Endothelial cell of umbilical vein (primary cell): ENCODE data around the gene NRXN3. TPM values are rescaled to one million over a fixed set of nuclear protein-coding genes. Genes with fewer than 3 reads are reported as not detected.

Experiments used
- BruUV-seq: library from RNA; stranded (reverse); fragments of 400-500 nt; replicated peaks from 2 replicates; lab custom pipeline; 2021; lab: Mats Ljungman, UMichigan
- CTCF ChIA-PET: fragments of 300-600, 350-600 bp; sonication (Branson Sonifier 250); formaldehyde crosslinking; loops from one replicate; lab custom pipeline; 2021; ENCODE audit warnings: antibody characterized with exemption, inconsistent platforms; lab: Charles Lee
- POLR2A ChIA-PET: fragments of 300-600, 350-600 bp; sonication (Branson Sonifier 250); formaldehyde crosslinking; loops from one replicate; lab custom pipeline; 2021; ENCODE audit warnings: antibody characterized with exemption, inconsistent platforms; lab: Charles Lee
- DNase-seq: peaks from one replicate; pipeline ENCODE4 v3.0.0-alpha.2; 2011; ENCODE audit warnings: low read depth, low spot score
- FAIRE-seq: peaks from 2 replicates; lab custom pipeline; 2011; peaks lifted over from hg19 to GRCh38; lab: Jason Lieb, UNC
- H2AFZ ChIP-seq: 2 replicates; pipeline ENCODE4 v1.6.0; 2012; ENCODE audit warnings: low read depth, low read length, control low read depth, inconsistent platforms
- H3K27ac ChIP-seq: 2 replicates; pipeline ENCODE4 v1.5.1; 2011; ENCODE audit warnings: low read depth, mild to moderate bottlenecking, control low read depth, low read length, moderate library complexity; ENCODE audit not compliant: insufficient read depth
- H3K27me3 ChIP-seq, 2 experiments: 2 replicates each; pipeline versions ENCODE4 v1.6.0 to v1.6.1; 2011; ENCODE audit warnings: low read length in 2 of 2, mixed read lengths in 1 of 2; ENCODE audit not compliant: control insufficient read depth in 2 of 2, insufficient read depth in 2 of 2
- H3K36me3 ChIP-seq, 2 experiments: 2 replicates in 1 of 2; 3 replicates in 1 of 2; pipeline ENCODE4 v1.5.1; 2011; ENCODE audit warnings: low read length in 2 of 2, mild to moderate bottlenecking in 1 of 2, moderate library complexity in 1 of 2; ENCODE audit not compliant: control insufficient read depth in 2 of 2, insufficient read depth in 2 of 2; ENCODE audit errors: extremely low read depth in 1 of 2
- H3K4me1 ChIP-seq: 3 replicates; pipeline ENCODE4 v1.5.1; 2011; ENCODE audit warnings: mild to moderate bottlenecking, low read length; ENCODE audit not compliant: control insufficient read depth, insufficient read depth; ENCODE audit errors: extremely low read depth
- H3K4me2 ChIP-seq: 2 replicates; pipeline ENCODE4 v1.6.1; 2011; ENCODE audit warnings: low read length, control low read depth, mixed read lengths; ENCODE audit not compliant: insufficient read depth
- H3K4me3 ChIP-seq, 3 experiments: fragments of 200-600 bp in 1 of 3; sonication (generic), shearing (Covaris generic) in 1 of 3; replicated peaks in 1 of 3; 2 replicates each; pipeline ENCODE4 v1.5.1; 2011 to 2016; ENCODE audit warnings: control low read depth in 3 of 3, low read length in 3 of 3, mild to moderate bottlenecking in 2 of 3, inconsistent platforms in 1 of 3, low read depth in 1 of 3, moderate library complexity in 1 of 3; ENCODE audit not compliant: insufficient read depth in 1 of 3
- H3K79me2 ChIP-seq: 2 replicates; pipeline ENCODE4 v1.6.0; 2012; ENCODE audit warnings: low read length, inconsistent platforms; ENCODE audit not compliant: control insufficient read depth, insufficient read depth
- H3K9ac ChIP-seq: replicated peaks from 2 replicates; pipeline ENCODE3; 2011; ENCODE audit warnings: low read length, control low read depth; ENCODE audit not compliant: insufficient read depth; ENCODE audit errors: extremely low read depth
- H3K9me1 ChIP-seq: replicated peaks from 3 replicates; pipeline ENCODE4 v1.6.0; 2011; ENCODE audit warnings: mild to moderate bottlenecking, low read length; ENCODE audit not compliant: control insufficient read depth, insufficient read depth; ENCODE audit errors: extremely low read depth
- H3K9me3 ChIP-seq: replicated peaks from 2 replicates; pipeline ENCODE4 v1.5.1; 2012; ENCODE audit warnings: low read length, inconsistent platforms; ENCODE audit not compliant: control insufficient read depth, insufficient read depth
- H4K20me1 ChIP-seq: replicated peaks from 2 replicates; pipeline ENCODE3; 2011; ENCODE audit warnings: mild to moderate bottlenecking, low read length; ENCODE audit not compliant: control insufficient read depth, insufficient read depth; ENCODE audit errors: extremely low read depth
- EZH2 ChIP-seq: IDR thresholded peaks from 2 replicates; pipeline ENCODE4 v1.6.1; 2012; ENCODE audit warnings: borderline replicate concordance, low read depth, mild to moderate bottlenecking, moderate library complexity, low read length, inconsistent platforms; ENCODE audit not compliant: severe bottlenecking
- GATA2 ChIP-seq: IDR thresholded peaks from 2 replicates; pipeline ENCODE4 v1.7.0; 2011; ENCODE audit warnings: low read depth, mild to moderate bottlenecking, moderate library complexity, mixed read lengths, low read length; ENCODE audit not compliant: insufficient read length, insufficient read depth
- JUN ChIP-seq: IDR thresholded peaks from 2 replicates; pipeline ENCODE4 v1.6.1; 2011; ENCODE audit warnings: borderline replicate concordance, low read depth; ENCODE audit not compliant: insufficient read length, insufficient read depth
- MYC ChIP-seq: IDR thresholded peaks from one replicate; pipeline ENCODE4 v1.6.1; 2011; ENCODE audit warnings: mild to moderate bottlenecking, low read depth, low read length
- dilution Hi-C: fragments of 300-500 bp; cut with MboI; formaldehyde crosslinking; loops from one replicate; pipeline ENCODE4 v1.15.0; 2019; ENCODE audit warnings: low sequenced_read_pairs; ENCODE audit not compliant: extremely low pct_ligation_motif_present
- intact Hi-C: fragments of 100-400 bp; cut with micrococcal nuclease; formaldehyde crosslinking; loops from one replicate; pipeline ENCODE4 v1.10.0; 2022
- polyA plus RNA-seq, 4 experiments: library from polyadenylated mRNA; depleted of rRNA in 3 of 4; stranded (reverse) in 3 of 4; unstranded in 1 of 4; fragments of >200 nt; gene quantifications; 2 replicates each; pipeline versions ENCODE4 v1.2.1 to v1.2.3, GENCODE V29; 2011 to 2012; ENCODE audit warnings: missing spikeins in 1 of 4
- total RNA-seq: library from RNA; stranded (reverse); gene quantifications from 2 replicates; pipeline ENCODE4 v1.2.3, GENCODE V29; 2021
- TF ChIP-seq, protein P1 (sequence below), 2 donors: IDR thresholded peaks; 1 replicate in 1 of 2; 2 replicates in 1 of 2; pipeline ENCODE4 v1.5.1; 2011; ENCODE audit warnings: low read length in 2 of 2, mild to moderate bottlenecking in 2 of 2, moderate library complexity in 2 of 2, control low read depth in 1 of 2, inconsistent platforms in 1 of 2, low read depth in 1 of 2; ENCODE audit not compliant: insufficient read depth in 1 of 2; ENCODE audit errors: extremely low read depth in 1 of 2
- TF ChIP-seq, protein P2 (sequence below): IDR thresholded peaks from 2 replicates; pipeline ENCODE4 v1.6.1; 2011; ENCODE audit not compliant: insufficient read depth, insufficient read length

Gene NRXN3
- total and polyA plus RNA-seq, 2 donors (not counting 3 experiments of a cell fraction or from before 2014, with no cell fraction given), result 0.72 to 4.2 TPM

- Histone ChIP-seq H3K4me2 (no peak overlapping the region), H3K9ac (no peak overlapping the region), H3K36me3 (no peaks in the 10 kb centered on the region), H3K9me1 (no peaks in the 10 kb centered on the region), H3K9me3 (no peaks in the 10 kb centered on the region), H4K20me1 (no peaks in the 10 kb centered on the region), H3K27me3 (no peaks in the 10 kb centered on the region), H2AFZ (no peak overlapping the region), H3K79me2 (no peaks in the 10 kb centered on the region), H3K4me1 (no peaks in the 10 kb centered on the region), H3K27ac (no peak overlapping the region), H3K4me3 (no peak overlapping the region)
- DNase-seq (no peak), FAIRE-seq (no peak)
- no TSS peak for BruUV-seq
- CTCF ChIA-PET, result no interaction called here
- no peak for TF ChIP-seq MYC
- no peak for TF ChIP-seq JUN
- TF ChIP-seq, protein P1, sequence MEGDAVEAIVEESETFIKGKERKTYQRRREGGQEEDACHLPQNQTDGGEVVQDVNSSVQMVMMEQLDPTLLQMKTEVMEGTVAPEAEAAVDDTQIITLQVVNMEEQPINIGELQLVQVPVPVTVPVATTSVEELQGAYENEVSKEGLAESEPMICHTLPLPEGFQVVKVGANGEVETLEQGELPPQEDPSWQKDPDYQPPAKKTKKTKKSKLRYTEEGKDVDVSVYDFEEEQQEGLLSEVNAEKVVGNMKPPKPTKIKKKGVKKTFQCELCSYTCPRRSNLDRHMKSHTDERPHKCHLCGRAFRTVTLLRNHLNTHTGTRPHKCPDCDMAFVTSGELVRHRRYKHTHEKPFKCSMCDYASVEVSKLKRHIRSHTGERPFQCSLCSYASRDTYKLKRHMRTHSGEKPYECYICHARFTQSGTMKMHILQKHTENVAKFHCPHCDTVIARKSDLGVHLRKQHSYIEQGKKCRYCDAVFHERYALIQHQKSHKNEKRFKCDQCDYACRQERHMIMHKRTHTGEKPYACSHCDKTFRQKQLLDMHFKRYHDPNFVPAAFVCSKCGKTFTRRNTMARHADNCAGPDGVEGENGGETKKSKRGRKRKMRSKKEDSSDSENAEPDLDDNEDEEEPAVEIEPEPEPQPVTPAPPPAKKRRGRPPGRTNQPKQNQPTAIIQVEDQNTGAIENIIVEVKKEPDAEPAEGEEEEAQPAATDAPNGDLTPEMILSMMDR (IDR thresholded peaks at IDR 0.05; ENCODE audit: extremely low read depth in 1 of 2, insufficient read depth in 1 of 2, low read depth in 1 of 2, low read length in 2 of 2), result no peak
- TF ChIP-seq EZH2, result no peak
- dilution Hi-C loops (no loop called here), intact Hi-C loops (no loop called here)
- POLR2A ChIA-PET, result no interaction called here
Observed at GRCh38 chr14:79802093-79802492, 1631.9 kb downstream of the NRXN3 start.

DNA sequence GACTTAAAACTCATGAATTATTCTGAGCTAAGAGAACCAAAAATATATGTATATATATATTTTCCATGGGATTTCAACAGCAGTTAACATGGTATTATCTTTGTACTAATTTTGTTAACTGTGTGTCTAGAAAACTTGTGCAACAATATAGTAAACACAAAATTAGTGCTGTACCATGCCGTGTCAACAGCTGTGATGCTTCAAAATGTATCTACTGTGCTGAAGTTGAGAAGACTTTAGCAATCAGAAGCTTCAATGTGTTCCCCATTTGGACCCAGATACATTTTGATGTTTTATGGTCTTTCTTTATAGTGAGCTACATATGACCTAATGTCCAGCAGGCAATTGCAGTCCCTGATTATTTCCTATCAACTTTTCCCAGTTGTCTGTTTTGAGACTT, 1635.5 kb downstream of the NRXN3 start:
- H3K36me3 ChIP-seq, result no peaks in the 10 kb centered on the region
- H4K20me1 ChIP-seq, result no peaks in the 10 kb centered on the region
- BruUV-seq, result no TSS peak
- dilution Hi-C loops, result no loop called here
- no peak overlapping the region for H3K4me3 ChIP-seq
- no peaks in the 10 kb centered on the region for H3K27me3 ChIP-seq
- no peak overlapping the region for H2AFZ ChIP-seq
- no peaks in the 10 kb centered on the region for H3K9me3 ChIP-seq
- DNase-seq, result no peak
- intact Hi-C loops, result no loop called here
- H3K4me1 ChIP-seq, result no peaks in the 10 kb centered on the region
- H3K4me2 ChIP-seq, result no peak overlapping the region
- H3K27ac ChIP-seq, result no peak overlapping the region
- ChIA-PET POLR2A (no interaction called here), CTCF (no interaction called here)
- H3K9ac ChIP-seq, result no peak overlapping the region
- no peaks in the 10 kb centered on the region for H3K79me2 ChIP-seq
- no peak for FAIRE-seq
- no peaks in the 10 kb centered on the region for H3K9me1 ChIP-seq
- TF ChIP-seq MYC (no peak), GATA2 (no peak), JUN (no peak)
- TF ChIP-seq, protein P1 (IDR thresholded peaks at IDR 0.05; ENCODE audit: extremely low read depth in 1 of 2, insufficient read depth in 1 of 2, low read depth in 1 of 2, low read length in 2 of 2), result no peak
- TF ChIP-seq, protein P2, sequence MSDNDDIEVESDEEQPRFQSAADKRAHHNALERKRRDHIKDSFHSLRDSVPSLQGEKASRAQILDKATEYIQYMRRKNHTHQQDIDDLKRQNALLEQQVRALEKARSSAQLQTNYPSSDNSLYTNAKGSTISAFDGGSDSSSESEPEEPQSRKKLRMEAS, result no peak
